C4-2B (cell line): ENCODE results near the gene P2RY2.

Experiments
- CTCF ChIP-seq: fragments of 450-650 bp; conservative IDR thresholded peaks from 2 replicates; pipeline ENCODE4 v1.5.1; 2017; ENCODE audit warnings: mild to moderate bottlenecking
- ZFX ChIP-seq: fragments of 450-650 bp; IDR thresholded peaks from 2 replicates; pipeline ENCODE4 v1.6.1; 2017

- TF ChIP-seq CTCF (no peak), ZFX (no peak)
Observed at GRCh38 chr11:73249304-73249703, 31.2 kb downstream of the P2RY2 start.
